Ishikawa (cell line): ENCODE measurements around the gene FIZ1.

ENCODE experiments used
- CEBPB ChIP-seq: IDR thresholded peaks from 2 replicates; pipeline ENCODE4 v1.6.1; 2012
- CREB1 ChIP-seq: IDR thresholded peaks from 2 replicates; pipeline ENCODE4 v1.6.1; 2012; ENCODE audit warnings: low read depth
- EGR1 ChIP-seq: IDR thresholded peaks from 2 replicates; pipeline ENCODE4 v1.6.1; 2012
- EP300 ChIP-seq: IDR thresholded peaks from 2 replicates; pipeline ENCODE4 v1.6.1; 2012; ENCODE audit warnings: borderline replicate concordance
- FOXM1 ChIP-seq: IDR thresholded peaks from 2 replicates; pipeline ENCODE4 v1.6.1; 2012; ENCODE audit warnings: low read depth, borderline replicate concordance
- MAX ChIP-seq: IDR thresholded peaks from 2 replicates; pipeline ENCODE4 v1.6.1; 2012
- RAD21 ChIP-seq: IDR thresholded peaks from 2 replicates; pipeline ENCODE4 v1.6.1; 2012; ENCODE audit warnings: low read depth
- REST ChIP-seq: IDR thresholded peaks from 2 replicates; pipeline ENCODE4 v1.6.1; 2012; ENCODE audit warnings: low read depth, mild to moderate bottlenecking
- TAF1 ChIP-seq: IDR thresholded peaks from 2 replicates; pipeline ENCODE4 v1.6.1; 2012; ENCODE audit warnings: low read depth, mild to moderate bottlenecking
- TEAD4 ChIP-seq: IDR thresholded peaks from 2 replicates; pipeline ENCODE4 v1.6.1; 2012
- USF1 ChIP-seq: IDR thresholded peaks from 2 replicates; pipeline ENCODE4 v1.6.1; 2012
- YY1 ChIP-seq: IDR thresholded peaks from 2 replicates; pipeline ENCODE4 v1.6.1; 2012; ENCODE audit warnings: low read depth
- ZBTB7A ChIP-seq: IDR thresholded peaks from 2 replicates; pipeline ENCODE4 v1.6.1; 2012; ENCODE audit warnings: low read depth

GRCh38 chr19:55641426-55642152 is 42.3 kb upstream of the FIZ1 start:
- TF ChIP-seq FOXM1 (no peak), RAD21 (no peak), YY1 (no peak), REST (no peak), TEAD4 (no peak), MAX (peak; percentile 45), EP300 (no peak), TAF1 (no peak; the same call in 1 of the 2 replicates), CREB1 (no peak), EGR1 (no peak), CEBPB (no peak), ZBTB7A (no peak), USF1 (no peak)
